ENCODE data around the gene ABL1.
"Not testable (repeated sequence)": the region's sequence is repeated elsewhere in the genome, so short reads cannot be mapped to it uniquely, and the experiment has no call there.

DNA sequence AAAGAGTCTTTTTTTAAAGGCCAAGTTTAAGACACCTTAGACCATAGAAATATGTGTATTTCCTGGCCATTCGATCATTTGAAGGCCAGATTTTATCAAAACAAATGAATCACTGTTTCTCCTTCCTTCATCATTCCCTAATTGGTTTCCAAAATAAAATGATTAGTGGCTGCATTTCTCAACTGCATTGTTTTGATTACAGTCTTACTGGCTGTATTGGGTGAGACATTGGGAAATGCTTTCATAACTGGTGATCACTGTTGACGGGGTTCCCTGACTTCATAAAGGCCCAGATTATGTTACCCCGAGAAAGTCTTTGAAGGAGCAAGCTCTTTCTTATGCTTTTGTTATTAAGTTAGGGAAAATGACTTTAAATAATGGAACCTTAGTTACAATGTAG is 40.6 kb upstream of the ABL1 start:
- TF ChIP-seq, protein P1, sequence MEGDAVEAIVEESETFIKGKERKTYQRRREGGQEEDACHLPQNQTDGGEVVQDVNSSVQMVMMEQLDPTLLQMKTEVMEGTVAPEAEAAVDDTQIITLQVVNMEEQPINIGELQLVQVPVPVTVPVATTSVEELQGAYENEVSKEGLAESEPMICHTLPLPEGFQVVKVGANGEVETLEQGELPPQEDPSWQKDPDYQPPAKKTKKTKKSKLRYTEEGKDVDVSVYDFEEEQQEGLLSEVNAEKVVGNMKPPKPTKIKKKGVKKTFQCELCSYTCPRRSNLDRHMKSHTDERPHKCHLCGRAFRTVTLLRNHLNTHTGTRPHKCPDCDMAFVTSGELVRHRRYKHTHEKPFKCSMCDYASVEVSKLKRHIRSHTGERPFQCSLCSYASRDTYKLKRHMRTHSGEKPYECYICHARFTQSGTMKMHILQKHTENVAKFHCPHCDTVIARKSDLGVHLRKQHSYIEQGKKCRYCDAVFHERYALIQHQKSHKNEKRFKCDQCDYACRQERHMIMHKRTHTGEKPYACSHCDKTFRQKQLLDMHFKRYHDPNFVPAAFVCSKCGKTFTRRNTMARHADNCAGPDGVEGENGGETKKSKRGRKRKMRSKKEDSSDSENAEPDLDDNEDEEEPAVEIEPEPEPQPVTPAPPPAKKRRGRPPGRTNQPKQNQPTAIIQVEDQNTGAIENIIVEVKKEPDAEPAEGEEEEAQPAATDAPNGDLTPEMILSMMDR (IDR thresholded peaks at IDR 0.05; ENCODE audit: low read length): not testable (repeated sequence)
- not testable (repeated sequence) for TF ChIP-seq EZH2 (IDR thresholded peaks at IDR 0.05; ENCODE audit: borderline replicate concordance, low read length)

Data from OCI-LY1 (cell line).